Left ventricle myocardium superior (tissue), 1 donor: ENCODE measurements around the gene PLVAP. TPM values are rescaled to one million over a fixed set of nuclear protein-coding genes. Genes with fewer than 3 reads are reported as not detected.

Source experiments
- ATAC-seq: fragments of 200-7000 bp; cut with Tn5 transposase; one replicate; pipeline ENCODE4 v1.9.1; 2020; ENCODE audit warnings: mild to moderate bottlenecking, moderate library complexity
- DNase-seq: peaks from one replicate; pipeline ENCODE4 v3.0.0-alpha.2; 2020
- intact Hi-C: fragments of 100-400 bp; cut with micrococcal nuclease; formaldehyde crosslinking; loops from one replicate; pipeline ENCODE4 v1.11.0; 2022
- long read RNA-seq: library from polyadenylated mRNA; unstranded; transcript quantifications from one replicate; pipeline ENCODE4 v2.0.0, GENCODE V29; 2021
- total RNA-seq: library from RNA; stranded (reverse); fragmentation: NEBNext Ultra II Directional; extraction: Animal tissue kit (Norgen Biotek cat#: 25700); gene quantifications from one replicate; pipeline ENCODE4 v1.2.1, GENCODE V29; 2021
- donor health status: DM: no; HTN: yes; CAD: no; lungs with severe emphysema.

The PLVAP gene, protein sequence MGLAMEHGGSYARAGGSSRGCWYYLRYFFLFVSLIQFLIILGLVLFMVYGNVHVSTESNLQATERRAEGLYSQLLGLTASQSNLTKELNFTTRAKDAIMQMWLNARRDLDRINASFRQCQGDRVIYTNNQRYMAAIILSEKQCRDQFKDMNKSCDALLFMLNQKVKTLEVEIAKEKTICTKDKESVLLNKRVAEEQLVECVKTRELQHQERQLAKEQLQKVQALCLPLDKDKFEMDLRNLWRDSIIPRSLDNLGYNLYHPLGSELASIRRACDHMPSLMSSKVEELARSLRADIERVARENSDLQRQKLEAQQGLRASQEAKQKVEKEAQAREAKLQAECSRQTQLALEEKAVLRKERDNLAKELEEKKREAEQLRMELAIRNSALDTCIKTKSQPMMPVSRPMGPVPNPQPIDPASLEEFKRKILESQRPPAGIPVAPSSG
- total RNA-seq: 22.9 TPM
- long read RNA-seq, transcript PLVAP-201 (6 exons, 2,305 nt): major isoform, 11 of 13 reads
- long read RNA-seq, partial matches to known transcripts: 2 of 13 reads
- long read RNA-seq, other reads (novel, unspliced or antisense): 0 of 13 reads

DNA sequence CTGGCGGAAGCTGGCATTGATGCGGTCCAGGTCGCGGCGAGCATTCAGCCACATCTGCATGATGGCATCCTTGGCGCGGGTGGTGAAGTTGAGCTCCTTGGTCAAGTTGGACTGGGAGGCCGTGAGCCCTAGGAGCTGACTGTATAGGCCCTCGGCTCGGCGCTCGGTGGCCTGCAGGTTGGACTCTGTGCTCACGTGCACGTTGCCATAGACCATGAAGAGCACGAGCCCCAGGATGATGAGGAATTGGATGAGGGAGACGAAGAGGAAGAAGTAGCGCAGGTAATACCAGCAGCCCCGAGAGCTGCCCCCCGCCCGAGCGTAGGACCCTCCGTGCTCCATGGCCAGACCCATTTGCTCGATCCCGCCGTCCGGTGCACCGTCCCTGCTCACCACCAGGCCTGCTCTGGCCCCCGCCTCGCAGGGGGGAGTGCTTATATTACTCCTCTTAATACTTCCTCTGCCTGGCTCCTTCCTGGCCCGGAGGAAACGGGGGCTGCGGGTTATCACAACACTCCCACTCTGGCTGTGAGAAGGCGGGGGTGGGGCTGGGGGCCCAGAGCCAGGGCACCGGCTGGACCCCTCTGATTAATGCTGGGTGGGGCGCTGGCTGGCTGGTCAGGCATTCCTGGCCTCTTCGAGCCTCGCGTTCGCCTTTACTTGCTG is at the start of gene PLVAP:
Gene PLVAP (minus strand): TSS at position 408 of the 666 bp plus-strand sequence. CDS start 54 bp downstream, at position 354.
- DNase-seq: peak; percentile 39
- peak; percentile 62 for ATAC-seq
- intact Hi-C loops: no loop called here

DNA sequence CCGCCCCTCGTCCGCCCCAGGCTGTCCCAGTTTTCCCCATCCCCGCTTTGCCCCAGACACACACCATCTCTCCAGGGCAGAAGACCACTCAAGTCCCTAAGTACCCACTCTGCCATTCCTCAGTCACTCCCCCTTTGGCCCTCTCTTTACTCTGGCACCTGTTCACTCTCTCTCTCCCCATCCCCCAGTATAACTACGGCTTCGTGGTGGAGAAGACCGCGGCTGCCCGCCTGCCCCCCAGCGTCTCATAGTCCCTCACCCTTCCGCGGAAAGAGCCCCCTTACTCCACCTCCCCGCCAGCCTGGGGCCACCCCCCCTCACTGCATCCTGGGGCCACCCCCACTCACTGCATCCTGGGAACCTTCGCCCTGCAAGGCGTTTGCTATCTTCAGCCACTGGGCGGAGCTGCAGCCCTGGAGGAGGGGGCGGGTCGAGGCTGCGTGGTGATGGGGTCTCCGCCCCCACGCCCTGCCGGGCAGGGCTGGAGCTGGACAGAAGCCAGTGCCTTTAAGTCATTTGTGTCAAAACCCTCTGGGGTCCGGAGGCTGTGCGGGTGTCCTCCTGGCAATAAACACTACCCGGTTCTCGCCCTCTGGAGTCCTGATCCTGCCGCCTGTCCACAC is 47.7 kb upstream of the PLVAP start:
- ATAC-seq (peak; percentile 40), DNase-seq (peak; percentile 50)
- intact Hi-C loops: no loop called here

DNA sequence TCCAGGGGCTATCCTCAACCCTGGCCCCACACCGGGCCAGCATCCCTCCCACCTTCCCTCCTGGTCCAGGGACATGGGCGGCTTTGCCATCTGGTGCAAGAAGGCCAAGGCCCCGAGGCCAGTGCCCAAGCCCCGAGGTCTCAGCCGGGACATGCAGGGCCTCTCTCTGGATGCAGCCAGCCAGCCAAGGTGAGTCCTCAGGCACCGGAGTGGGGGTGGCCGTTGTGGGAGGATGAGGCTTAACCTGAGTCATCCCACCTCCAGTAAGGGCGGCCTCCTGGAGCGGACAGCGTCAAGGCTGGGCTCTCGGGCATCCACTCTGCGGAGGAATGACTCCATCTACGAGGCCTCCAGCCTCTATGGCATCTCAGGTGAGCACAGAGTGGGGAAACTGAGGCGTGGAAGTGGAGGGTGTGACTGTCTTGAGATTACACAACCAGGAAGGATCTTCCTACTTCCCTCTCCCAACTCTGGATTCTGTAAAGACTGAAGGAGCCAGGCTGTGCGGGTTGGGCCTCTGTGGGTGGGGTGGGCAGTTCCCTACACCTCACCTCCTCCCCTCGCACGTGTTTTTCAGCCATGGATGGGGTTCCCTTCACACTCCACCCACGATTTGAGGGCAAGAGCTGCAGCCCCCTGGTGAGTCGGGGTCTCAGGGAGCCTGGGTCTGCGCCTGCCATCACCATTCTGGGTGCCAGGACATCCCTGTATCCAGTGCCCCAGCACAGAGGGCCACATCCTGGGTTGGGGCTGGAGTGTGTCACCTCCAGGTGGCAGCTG is 46.5 kb upstream of the PLVAP start:
- no peak for DNase-seq
- no peak for ATAC-seq
- intact Hi-C loops: no loop called here

DNA sequence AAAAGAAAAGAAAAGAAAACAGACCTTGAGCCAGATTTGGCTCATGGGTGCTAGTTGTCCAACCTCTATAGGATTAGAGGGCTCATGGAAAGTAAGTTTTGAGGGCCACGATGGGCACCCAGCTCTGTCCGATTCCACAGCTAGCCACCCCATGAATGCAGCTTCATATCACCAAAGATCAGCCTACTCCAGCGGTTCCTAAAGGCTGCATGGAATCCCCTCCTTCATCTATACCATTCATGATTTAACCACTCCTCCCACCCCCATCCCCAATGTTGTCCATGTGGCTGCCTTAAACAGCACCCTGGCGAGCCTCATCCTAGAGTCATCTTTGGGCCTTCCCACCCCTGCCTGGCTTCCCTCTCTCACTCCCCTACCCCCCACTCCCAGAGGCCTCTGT is 44.8 kb upstream of the PLVAP start:
- ATAC-seq (no peak), DNase-seq (no peak)
- intact Hi-C loops: no loop called here

DNA sequence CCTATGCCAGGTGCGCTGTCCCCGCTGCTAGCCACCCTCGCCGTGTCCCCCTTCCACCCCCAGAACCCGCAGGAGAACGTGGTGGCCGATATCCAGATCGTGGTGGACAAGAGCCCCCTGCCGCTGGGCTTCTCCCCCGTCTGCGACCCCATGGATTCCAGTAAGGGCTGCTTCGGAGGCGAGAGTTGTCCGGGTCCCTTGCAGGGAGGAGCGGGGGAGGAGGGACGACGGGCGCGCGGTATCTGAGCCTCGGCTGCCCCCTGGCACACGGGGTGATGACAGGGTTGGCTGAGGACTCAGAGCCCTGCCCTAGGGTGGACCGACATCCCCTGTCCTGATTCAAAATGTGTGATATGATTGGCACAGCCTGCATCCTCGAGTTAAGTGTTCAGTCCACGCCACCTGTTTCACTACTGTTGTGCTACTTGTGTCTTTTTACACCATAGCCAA is 43.4 kb upstream of the PLVAP start:
- DNase-seq (peak; percentile 52), ATAC-seq (peak; percentile 40)
- intact Hi-C loops: no loop called here

DNA sequence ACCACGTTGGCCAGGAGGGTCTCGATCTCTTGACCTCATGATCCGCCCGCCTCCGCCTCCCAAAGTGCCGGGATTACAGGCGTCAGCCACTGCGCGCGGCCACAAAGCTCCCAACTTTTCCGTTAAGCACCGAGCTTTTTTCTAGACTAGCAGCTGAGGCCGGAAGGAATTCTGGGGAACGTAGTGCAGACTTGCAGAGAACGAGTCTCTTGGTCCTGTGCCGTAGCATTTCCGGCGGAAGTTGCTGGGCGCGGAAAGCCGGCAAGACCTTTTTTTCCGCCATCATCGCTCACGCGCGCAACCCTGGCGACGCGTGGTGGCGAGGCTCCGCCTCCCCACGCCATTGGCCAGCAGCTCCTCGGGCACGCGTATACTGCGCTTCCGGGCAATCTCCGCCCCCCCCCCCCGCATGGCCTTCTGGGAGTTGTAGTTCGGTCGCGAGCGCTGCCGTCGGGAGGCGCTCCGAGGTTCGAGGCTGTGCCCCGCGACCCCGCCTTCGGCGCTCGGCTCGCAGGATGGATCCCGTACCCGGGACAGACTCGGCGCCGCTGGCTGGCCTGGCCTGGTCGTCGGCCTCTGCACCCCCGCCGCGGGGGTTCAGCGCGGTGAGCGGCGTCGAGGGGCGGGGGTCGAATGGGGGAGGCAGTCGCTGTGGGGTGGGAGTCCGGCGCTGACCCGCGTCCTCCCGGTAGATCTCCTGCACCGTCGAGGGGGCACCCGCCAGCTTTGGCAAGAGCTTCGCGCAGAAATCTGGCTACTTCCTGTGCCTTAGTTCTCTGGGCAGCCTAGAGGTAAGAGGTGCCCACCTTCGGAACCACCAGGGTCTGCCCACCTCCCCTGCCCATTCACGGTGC is 42.7 kb upstream of the PLVAP start, which contains the start of gene MVB12A:
Gene MVB12A (plus strand): TSS at position 427 of the 854 bp plus-strand sequence. CDS start 89 bp downstream, at position 516.
- DNase-seq (peak; percentile 98), ATAC-seq (peak; percentile 99)
- intact Hi-C loops: no loop called here

DNA sequence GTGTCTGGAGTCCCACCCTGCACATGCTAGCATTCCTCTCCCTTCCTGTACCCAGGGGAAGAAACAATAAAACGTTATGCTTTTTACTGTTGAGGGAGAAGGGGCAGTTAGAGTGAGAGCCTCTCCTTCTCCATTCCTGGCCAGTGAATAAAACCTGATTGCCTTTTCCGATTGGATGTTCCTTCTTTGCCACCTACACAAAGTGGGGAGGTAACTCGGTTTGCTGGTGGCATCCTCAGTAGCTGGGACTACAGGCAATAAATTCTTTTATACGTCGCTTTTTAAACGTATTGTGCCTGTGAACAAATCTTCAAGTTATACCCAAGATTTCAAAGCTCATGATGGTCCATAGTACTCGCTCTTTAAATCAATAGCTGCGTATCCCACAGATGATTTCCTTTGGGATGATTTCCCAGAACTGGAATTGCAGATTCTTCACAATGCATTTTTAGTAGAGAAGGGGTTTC is 42.0 kb upstream of the PLVAP start:
- ATAC-seq: no peak
- intact Hi-C loops: no loop called here

DNA sequence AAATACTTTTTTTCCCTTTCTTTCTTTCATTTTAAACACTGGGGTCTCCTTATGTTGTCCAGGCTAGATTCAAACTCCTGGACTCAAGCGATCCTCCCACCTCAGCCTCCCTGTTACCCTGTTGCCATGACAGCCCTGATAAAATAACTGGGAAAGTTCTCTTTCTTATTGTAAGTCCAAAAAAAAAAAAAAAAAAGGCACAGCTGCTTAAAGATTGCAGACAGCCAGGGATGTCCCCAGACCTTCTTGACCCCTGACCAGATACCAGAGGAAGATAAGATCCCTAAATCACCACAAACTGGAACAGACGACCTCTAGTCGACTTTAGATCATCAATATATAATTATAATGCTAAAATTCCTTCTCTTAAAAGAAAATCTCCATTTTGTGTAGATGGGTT is 41.6 kb upstream of the PLVAP start:
- DNase-seq (no peak), ATAC-seq (no peak)
- intact Hi-C loops: no loop called here

More for the DNA sequence above, 42.0 kb upstream of the PLVAP start:
- no peak for DNase-seq

DNA sequence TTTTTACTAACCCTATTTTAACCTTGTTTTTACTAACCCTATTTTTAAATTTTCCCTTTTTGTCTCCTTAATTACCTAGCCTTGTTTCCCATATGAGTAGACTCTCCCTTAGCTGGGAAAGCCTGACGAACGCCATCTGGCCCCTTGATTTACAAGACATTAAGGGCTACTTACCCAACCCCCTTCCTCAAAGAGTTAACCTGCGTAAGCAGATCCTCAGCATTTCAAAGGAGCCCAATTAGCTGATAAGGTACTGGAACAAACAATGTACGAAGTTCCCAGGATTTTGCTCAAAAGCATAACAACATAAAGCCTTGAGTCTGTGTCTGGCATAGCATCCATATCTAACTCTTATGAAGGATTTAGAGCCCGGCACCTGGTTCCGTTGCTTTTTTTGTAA is 38.0 kb upstream of the PLVAP start:
- intact Hi-C loops: no loop called here
- ATAC-seq (no peak), DNase-seq (no peak)

DNA sequence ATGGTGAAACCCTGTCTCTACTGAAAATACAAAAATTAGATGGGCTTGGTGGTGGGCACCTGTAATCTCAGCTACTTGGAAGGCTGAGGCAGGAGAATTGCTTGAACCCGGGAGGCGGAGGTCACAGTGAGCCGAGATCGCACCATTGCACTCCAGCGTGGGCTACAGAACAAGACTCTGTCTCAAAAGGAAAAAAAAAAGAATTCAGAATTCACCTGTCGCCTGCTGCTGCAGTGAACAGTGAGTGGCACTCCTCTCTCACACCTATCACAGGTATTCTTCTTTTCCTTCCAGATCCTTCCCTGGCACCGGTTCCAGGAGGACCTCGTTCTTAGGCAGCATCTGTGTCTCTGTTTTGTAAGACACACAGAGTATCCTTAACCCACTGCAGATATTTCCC is 37.0 kb upstream of the PLVAP start:
- ATAC-seq (no peak), DNase-seq (no peak)
- intact Hi-C loops: no loop called here

DNA sequence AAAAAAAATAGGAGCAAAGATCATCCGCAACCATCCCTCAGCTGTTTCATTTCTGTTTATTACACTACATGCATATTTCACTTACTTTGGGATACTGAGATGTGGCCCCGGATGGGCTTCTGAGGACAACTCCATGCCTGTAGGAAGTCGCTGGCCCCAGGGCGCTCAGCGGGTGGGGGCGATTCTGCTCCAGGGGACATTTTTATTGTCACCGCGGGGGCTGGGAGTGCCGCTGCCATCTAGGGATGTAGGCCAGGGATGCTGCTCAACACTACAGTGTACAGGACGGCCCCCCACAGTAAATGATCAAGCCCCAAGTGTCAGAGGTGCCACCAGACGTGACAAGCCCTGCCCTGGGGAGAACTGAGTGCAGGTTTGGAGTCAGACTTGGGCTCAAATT is 34.7 kb upstream of the PLVAP start:
- ATAC-seq (no peak), DNase-seq (no peak)
- intact Hi-C loops: no loop called here

DNA sequence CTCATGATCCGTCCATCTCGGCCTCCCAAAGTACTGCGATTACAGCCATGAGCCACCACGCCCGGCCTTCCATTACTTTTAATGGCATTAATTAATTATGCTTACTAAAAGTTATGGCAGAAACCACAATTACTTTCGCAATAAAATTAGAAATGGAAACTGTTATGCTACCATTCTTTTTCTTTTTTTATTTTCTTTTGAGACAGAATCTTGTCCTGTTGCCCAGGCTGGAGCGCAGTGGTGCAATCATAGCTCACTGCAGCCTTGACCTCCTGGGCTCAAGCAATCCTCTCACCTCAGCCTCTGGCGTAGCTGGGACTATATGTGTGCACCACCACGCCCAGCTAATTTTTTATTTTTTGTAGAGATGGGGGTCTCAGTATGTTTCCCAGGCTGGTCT is 32.8 kb upstream of the PLVAP start:
- DNase-seq (no peak), ATAC-seq (no peak)
- intact Hi-C loops: no loop called here

DNA sequence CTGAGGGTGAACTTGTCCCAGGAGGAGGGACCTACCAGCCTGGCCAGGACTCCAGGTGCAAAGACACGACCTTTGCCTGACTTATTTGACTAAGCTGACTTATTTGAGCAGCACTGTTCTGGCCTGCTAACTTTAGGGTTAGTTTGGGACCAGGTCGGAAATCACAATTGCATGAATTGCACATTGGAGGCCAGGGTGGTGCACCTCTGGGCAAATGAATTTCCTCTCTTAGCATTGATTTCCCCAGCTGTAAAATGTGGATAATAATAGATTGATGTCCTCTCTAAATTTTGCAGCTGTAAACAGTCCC is 29.7 kb upstream of the PLVAP start:
- intact Hi-C loops: no loop called here
- ATAC-seq (no peak), DNase-seq (no peak)

DNA sequence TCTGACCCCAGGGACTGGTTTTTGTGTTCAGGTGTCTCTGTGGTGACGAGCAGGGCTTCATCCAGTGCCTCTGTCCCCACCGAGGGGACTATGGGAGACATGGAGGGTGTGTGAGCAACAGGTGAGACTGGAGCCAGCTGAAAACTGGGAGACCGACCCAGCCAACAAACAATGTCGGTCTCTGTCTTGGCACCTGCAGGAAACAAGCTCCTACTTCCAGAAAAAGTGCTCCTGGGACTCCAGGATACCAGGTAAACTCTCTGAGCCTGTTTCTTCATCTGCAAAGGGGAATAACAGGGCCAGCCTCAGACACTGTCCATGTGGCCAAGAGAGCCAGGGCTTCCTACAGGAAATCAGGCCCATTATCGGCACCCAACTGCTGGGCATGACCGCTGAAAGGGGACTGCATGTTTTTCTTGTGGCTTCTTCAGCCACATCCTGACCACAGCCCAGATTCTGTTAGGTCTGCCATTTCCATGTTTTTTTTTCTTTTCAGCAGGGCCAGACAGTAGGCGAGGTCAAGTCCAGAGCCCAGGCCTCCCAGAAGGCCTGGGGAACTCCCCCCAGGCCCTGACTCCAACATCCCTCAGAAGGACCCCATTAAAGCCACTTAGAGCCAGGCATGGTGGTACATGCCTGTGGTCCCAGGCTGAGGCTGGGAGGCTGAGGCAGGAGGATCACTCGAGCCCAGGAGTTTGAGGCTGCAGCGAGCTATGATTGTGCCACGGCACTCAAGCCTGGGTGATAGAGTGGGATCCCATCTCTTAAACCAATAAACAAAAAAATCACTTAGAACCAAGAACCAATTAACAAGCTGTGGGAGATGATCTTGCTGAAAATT is 29.1 kb upstream of the PLVAP start:
- intact Hi-C loops: no loop called here
- no peak for ATAC-seq
- no peak for DNase-seq

DNA sequence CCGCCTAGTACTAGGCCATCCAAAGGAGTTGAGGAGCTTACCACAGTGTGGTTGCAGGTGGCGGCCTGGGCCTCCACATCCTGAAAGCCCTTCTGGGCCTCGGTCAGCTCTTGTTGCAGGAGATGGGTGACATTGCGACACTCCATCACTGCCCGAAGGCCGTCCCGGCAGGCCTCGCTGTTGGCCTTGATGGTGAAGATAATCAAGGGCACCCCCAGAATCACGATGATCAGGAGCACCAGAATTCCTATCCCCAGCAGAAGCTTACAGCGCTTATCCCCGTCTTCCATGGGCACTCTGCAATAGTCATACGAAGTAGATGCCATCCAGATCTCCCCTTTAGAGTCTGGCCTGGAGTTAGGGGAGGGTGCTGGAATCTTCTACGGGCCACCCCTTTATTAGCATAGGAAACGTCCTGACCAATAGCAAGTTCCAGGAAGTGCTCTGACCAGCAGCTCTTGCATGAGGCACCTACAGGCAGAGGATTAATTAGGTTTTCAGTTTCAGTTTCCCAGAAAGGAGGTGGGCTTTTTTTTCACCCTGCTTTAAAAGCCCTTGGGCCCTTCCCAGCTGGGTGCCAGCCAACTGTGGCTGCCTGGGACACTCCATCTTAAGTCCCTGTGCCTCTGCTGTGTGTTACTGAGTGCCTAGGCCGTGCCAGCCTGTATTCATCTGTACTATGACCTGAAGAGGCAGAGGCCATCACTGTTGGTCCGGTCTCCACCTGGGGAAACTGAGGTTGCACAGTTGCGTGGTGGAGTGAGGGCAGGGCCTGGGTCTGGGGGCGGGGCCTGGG is 28.3 kb upstream of the PLVAP start, which contains the start of gene BST2:
Gene BST2 (minus strand): TSS at position 381 of the 796 bp plus-strand sequence. CDS start 55 bp downstream, at position 326.
- intact Hi-C loops: no loop called here
- ATAC-seq (peak; percentile 93), DNase-seq (peak; percentile 62)

DNA sequence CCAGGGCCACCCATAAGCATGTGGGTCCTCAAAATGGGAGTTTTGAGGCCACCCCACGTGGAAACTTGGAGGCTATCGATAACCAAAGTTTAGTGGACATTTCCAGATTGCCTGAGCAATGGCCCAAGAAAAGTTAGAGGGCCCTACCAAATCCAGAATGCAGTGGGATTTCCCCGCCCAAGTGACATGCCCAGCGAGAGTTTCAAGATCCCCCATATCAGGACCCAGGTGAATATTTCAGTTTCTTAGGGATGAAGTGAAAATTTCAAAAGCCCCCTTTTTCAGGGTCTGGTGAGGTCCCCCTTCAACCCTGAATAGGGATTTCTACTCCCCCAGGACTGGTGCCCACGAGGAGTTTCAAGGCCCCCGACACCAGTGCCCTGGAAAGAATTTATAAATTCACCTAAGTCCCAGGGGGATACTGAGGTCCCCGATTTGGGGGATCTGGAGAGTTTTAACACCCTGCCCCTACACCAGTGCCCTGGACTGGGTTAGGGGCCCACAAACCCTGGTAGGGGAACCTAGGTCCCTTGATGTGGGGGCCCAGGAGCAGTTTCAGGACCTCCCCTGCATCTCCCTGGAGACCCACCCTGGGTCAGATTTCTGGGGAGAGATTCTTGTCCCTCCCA is 27.6 kb upstream of the PLVAP start:
- intact Hi-C loops: no loop called here
- ATAC-seq (no peak), DNase-seq (no peak)
